DMS114 treated with DMSO at 0.1 percent for 48 hours (cell line): ENCODE results near the gene KCNT2.

Source experiments
- DNase-seq: peaks from one replicate; lab custom pipeline; 2025; ENCODE audit not compliant: unreplicated experiment; lab: John Stamatoyannopoulos, UW

The KCNT2 gene

DNA sequence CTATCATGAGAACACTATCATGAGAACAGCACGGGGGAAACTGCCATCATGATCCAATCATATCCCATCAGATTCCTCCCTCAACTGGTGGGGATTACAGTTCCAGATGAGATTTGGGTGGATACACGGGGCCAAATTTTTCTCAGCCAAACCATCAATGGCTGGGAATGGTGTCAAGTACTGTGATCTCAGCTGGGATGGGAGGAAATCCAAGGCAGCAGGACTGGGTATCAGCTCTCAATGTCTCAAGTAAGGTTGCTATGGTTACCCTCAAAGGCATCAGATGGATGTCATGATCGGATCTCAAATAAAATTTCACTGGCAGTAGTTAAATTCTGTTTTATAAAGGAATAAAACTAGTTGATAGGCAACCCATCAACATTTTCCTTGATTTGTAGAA lies 399.0 kb downstream of the KCNT2 start:
- DNase-seq: no peak

- no peak for DNase-seq
Measured at GRCh38 chr1:196207612-196208217, 400.5 kb downstream of the KCNT2 start.

GRCh38 chr1:196205882-196206281 lies 402.4 kb downstream of the KCNT2 start:
- no peak for DNase-seq

- no peak for DNase-seq
Measured at GRCh38 chr1:196196486-196196885, 411.8 kb downstream of the KCNT2 start.

DNA sequence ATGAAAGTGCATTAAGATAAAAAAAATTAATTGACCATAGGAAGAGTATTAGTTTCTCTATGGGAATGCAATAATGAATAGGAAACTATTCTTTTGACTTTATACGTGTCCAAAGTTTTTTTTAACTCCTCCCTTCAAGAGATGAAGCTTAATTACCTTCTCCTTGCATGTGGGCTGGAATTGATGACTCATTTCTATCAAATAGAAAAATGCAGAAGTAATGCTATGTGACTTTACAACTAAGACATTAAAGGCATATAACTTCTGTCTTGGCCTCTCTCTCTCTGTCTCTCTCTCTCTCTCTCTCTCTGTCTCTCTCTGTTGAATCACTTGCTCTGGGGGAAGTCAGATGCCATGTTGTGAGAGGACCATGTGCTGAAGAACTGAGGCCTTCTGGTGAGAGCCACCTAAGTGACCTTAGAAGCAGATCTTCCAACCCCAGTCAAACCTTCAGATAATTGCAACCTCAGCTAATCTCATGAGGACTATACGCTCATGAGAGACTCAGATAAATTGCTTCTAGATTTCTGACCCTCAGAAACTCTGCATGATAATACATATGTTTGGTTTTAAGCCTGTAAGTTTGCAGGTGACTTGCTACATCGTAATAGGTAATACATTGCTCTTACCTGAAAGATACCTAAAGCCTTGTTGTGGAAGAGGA lies 414.2 kb downstream of the KCNT2 start:
- no peak for DNase-seq

DNA sequence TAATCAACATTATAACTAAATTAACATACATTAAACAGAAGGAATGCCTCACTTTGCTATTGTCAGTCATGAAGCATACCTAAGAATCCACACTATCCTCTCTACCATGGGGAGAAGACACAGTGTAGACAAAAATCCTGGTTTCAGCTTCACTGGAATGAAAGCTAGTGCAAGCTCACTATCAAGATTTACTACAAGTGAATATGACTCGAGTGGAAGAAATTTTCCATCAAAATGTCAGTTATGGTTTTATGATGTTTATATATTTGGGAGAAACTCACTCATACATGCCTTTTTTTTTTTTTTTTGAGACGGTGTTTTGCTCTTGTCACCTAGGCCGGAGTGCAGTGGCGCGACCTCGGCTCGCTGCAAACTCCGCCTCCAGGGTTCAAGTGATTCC lies 424.3 kb downstream of the KCNT2 start:
- DNase-seq: no peak

DNA sequence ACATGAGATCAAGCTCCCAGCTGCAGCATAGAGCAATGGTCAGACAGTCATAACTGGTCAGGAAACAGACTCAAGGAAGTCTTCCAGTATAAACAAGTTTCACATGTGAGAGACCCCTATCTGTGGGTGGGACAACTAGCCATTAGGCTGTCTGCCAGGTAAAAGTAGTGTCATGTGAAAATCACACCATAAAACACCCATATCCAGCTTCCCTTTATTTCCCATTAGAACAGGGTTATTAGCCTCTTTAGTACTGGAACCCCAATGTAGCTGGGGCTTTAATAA lies 426.7 kb downstream of the KCNT2 start:
- DNase-seq: no peak

DNA sequence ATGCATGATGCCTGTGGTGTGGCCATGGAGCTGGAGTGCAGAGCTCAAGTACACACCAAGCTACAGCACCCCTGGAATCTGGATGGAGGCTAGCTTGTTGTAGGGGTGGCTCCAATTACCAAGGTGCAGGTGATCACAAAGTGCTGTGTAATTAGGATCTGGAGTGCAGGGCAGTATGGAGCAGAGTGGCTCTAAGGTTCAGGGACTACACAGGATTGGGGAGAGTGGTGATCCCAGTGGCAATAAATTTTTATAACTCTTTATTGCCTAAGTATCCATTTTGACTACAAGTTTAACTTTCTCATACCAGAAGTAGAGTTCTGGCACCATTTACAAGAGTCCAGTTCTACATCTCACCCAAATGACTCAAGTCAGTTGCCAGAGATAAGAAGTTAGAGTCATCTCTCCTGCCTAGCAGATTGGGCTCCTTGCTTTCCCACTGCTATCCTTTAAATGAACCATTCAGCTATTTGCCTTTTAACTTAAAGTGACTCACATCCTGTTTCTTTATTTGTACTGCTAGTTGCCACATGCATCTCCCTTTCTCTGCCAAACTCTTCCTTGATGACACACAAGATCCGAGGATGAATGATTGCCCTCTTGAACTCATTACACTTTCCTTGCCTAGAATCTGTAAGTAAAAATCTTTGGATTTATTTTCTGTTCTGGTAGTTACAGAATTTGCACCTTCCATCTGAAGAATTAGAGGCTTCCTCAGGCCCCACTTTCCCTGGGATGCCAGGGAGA lies 427.2 kb downstream of the KCNT2 start:
- DNase-seq: no peak

GRCh38 chr1:196178083-196178635 lies 430.1 kb downstream of the KCNT2 start:
- no peak for DNase-seq
